OCI-M2 (cell line): Measurements from ENCODE around the gene PRAMEF18.
"Not testable (repeated sequence)": the region's sequence is repeated elsewhere in the genome, so short reads cannot be mapped to it uniquely, and the experiment has no call there.

Experiments used
- DNase-seq: peaks from one replicate; lab custom pipeline; 2025; ENCODE audit not compliant: unreplicated experiment; lab: John Stamatoyannopoulos, UW

Gene PRAMEF18

GRCh38 chr1:13225675-13226204 lies at the start of gene PRAMEF18:
PRAMEF18 (minus strand) TSS chr1:13226154; CDS start chr1:13226106, 48 bp downstream.
- not testable (repeated sequence) for DNase-seq

DNA sequence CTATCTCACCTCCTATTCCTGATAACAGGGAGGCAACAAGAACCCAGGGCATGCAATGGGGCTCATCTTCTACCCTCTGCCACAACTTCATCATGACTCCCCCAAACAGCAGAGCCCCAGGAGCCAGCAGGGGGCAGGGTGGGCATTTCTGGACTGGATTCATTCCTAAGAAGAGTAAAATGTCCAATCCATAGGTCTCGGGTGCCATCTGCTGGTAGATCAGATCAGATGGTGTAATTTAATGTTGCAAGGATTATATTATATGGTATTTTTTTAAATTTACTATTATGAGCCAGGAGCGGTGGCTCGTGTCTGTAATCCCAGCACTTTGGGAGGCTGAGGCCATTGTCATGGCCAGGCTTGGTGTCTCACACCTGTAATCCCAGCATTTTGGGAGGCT lies 39.2 kb upstream of the PRAMEF18 start:
- not testable (repeated sequence) for DNase-seq

- not testable (repeated sequence) for DNase-seq
These were observed 27.9 kb upstream of the PRAMEF18 start, which contains the start of gene PRAMEF5 for GRCh38 chr1:13253898-13254297. PRAMEF5 (plus strand) TSS chr1:13254198; CDS start chr1:13259269, 5,071 bp downstream.

GRCh38 chr1:13247122-13247521 lies 21.2 kb upstream of the PRAMEF18 start:
- DNase-seq = not testable (repeated sequence)

- DNase-seq = not testable (repeated sequence)
These were observed 20.6 kb upstream of the PRAMEF18 start for GRCh38 chr1:13246554-13246871.

- not testable (repeated sequence) for DNase-seq
These were observed 20.0 kb upstream of the PRAMEF18 start for GRCh38 chr1:13245841-13246553.

- DNase-seq = not testable (repeated sequence)
These were observed 17.7 kb upstream of the PRAMEF18 start for GRCh38 chr1:13243536-13244263.

DNA sequence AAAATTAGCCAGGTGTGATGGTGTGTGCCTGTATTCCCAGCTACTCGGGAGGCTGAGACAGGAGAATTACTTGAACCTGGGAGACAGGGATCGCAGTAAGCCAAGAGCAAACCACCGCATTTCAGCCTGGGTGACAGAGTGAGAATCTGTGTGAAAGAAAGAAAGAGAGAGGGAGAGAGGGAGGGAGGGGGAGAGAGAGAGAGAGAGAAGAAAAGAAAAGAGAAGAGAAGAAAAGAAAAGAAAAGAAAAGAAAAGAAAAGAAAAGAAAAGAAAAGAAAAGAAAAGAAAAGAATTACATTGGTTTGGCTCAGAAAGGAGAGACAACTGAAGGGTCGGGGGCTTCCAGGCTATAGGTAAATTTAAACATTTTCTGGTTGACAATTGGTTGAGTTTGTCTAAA lies 13.7 kb upstream of the PRAMEF18 start:
- not testable (repeated sequence) for DNase-seq

GRCh38 chr1:13237572-13237971 lies 11.6 kb upstream of the PRAMEF18 start:
- DNase-seq = not testable (repeated sequence)

GRCh38 chr1:13234057-13234456 lies 8.1 kb upstream of the PRAMEF18 start:
- not testable (repeated sequence) for DNase-seq

- not testable (repeated sequence) for DNase-seq
These were observed 6.1 kb upstream of the PRAMEF18 start for GRCh38 chr1:13232056-13232455.

GRCh38 chr1:13231061-13231750 lies 5.3 kb upstream of the PRAMEF18 start:
- DNase-seq = not testable (repeated sequence)

GRCh38 chr1:13230601-13231000 lies 4.6 kb upstream of the PRAMEF18 start:
- DNase-seq = not testable (repeated sequence)

DNA sequence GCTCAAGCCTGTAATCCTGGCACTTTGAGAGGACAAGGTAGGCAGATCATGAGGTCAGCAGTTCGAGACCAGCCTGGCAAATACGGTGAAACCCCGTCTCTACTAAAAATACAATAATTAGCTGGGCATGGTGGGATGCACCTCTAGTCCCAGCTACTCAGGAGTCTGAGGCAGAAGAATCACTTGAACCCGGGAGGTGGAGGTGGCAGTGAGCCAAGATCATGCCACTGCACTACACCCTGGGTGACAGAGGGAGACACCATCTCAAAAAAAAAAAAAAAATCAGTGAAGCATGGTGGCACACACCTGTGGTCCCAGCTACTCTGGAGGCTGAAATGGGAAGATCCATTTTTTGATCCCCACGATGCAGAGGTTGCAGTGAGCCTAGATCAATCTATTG lies 4.1 kb upstream of the PRAMEF18 start:
- DNase-seq = not testable (repeated sequence)

DNA sequence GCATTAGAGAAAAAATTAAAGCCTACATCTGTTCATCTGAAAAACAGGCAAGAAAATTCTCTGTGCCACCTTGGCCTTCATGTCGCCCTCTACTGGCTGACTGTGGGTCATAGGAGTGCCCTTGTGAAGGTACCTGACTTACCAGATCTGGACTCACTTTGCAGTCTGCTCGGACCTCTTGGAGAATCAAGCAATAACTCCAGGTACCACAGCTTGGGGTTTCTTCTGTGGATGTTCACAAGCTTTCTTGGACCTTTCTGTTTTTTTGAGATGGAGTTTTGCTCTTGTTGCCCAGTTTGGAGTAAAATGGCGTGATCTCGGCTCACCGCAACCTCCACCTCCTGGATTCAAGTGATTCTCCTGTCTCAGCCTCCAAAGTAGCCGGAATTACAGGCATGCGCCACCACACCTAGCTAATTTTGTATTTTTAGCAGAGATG lies 2.4 kb upstream of the PRAMEF18 start:
- DNase-seq = no peak

GRCh38 chr1:13227271-13228055 lies 1.5 kb upstream of the PRAMEF18 start:
- DNase-seq = not testable (repeated sequence)

GRCh38 chr1:13224480-13225060 lies 1.4 kb downstream of the PRAMEF18 start:
- no peak for DNase-seq

DNA sequence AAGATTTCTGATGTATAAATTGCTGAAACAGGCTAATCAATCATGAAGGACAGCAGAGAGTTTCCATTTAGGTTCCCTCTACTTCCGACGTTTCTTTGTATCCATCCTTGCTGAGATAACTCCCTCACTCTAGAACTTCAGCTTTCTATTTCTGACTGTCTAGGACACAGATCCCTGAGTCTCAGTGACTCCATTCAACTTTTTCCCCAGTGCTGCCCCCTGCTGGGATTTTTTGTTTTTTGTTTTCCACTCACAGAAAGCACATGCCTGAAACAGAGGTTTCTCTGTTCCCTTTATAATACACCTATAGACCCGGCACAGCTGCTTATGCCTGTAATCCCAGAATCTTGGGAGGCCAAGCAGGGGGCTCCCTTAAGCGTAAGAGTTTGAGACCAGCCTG lies 3.2 kb downstream of the PRAMEF18 start:
- not testable (repeated sequence) for DNase-seq

- DNase-seq = not testable (repeated sequence)
These were observed 6.8 kb downstream of the PRAMEF18 start for GRCh38 chr1:13219203-13219602.

- DNase-seq = not testable (repeated sequence)
These were observed 9.3 kb downstream of the PRAMEF18 start for GRCh38 chr1:13216619-13217018.
